H9 (cell line): ENCODE results near the gene CEP112. TPM values are rescaled to one million over a fixed set of nuclear protein-coding genes. Genes with fewer than 3 reads are reported as not detected.

Experiments used
- DNase-seq: peaks from one replicate; pipeline ENCODE4 v3.0.0-alpha.2; 2017
- H2AFZ ChIP-seq: one replicate; pipeline ENCODE4 v1.6.1; 2013; ENCODE audit warnings: mild to moderate bottlenecking, low read length, control low read depth, moderate library complexity
- H2AK5ac ChIP-seq: 2 replicates; pipeline ENCODE4 v1.6.1; 2013; ENCODE audit warnings: low read length, control low read depth, mixed read lengths; ENCODE audit not compliant: insufficient read length
- H2BK120ac ChIP-seq: one replicate; pipeline ENCODE4 v1.6.1; 2013; ENCODE audit warnings: low read depth, mild to moderate bottlenecking, low read length, control low read depth, inconsistent platforms; ENCODE audit not compliant: poor library complexity, severe bottlenecking
- H2BK12ac ChIP-seq: 2 replicates; pipeline ENCODE4 v1.6.1; 2013; ENCODE audit warnings: low read length, control low read depth, mixed read lengths, low read depth; ENCODE audit not compliant: insufficient read length
- H2BK15ac ChIP-seq: 2 replicates; pipeline ENCODE4 v1.6.1; 2013; ENCODE audit warnings: low read depth, low read length, control low read depth
- H2BK20ac ChIP-seq: one replicate; pipeline ENCODE4 v1.6.1; 2013; ENCODE audit warnings: low read depth, mild to moderate bottlenecking, low read length, control low read depth, inconsistent platforms; ENCODE audit not compliant: poor library complexity, severe bottlenecking
- H2BK5ac ChIP-seq: 2 replicates; pipeline ENCODE4 v1.6.1; 2013; ENCODE audit warnings: low read length, control low read depth, mixed read lengths; ENCODE audit not compliant: insufficient read length
- H3K14ac ChIP-seq: 2 replicates; pipeline ENCODE4 v1.6.1; 2013; ENCODE audit warnings: low read length, control low read depth; ENCODE audit not compliant: insufficient read depth
- H3K18ac ChIP-seq: 2 replicates; pipeline ENCODE4 v1.6.1; 2013; ENCODE audit warnings: low read depth, mild to moderate bottlenecking, mixed read lengths, low read length, control low read depth; ENCODE audit not compliant: insufficient read length
- H3K23ac ChIP-seq: 2 replicates; pipeline ENCODE4 v1.6.1; 2013; ENCODE audit warnings: low read length, control low read depth, mixed read lengths, low read depth; ENCODE audit not compliant: insufficient read length
- H3K23me2 ChIP-seq: 2 replicates; pipeline ENCODE4 v1.6.1; 2013; ENCODE audit warnings: low read depth, mild to moderate bottlenecking, mixed read lengths, low read length, control low read depth; ENCODE audit not compliant: insufficient read length, poor library complexity, severe bottlenecking
- H3K27ac ChIP-seq: 2 replicates; pipeline ENCODE4 v1.5.1; 2013; ENCODE audit warnings: low read length, control low read depth, mixed read lengths, low read depth; ENCODE audit not compliant: insufficient read length
- H3K27me3 ChIP-seq: 2 replicates; pipeline ENCODE4 v1.6.1; 2013; ENCODE audit warnings: low read length, control low read depth, inconsistent platforms; ENCODE audit not compliant: insufficient read depth
- H3K4ac ChIP-seq: 2 replicates; pipeline ENCODE4 v1.6.1; 2013; ENCODE audit warnings: low read depth, mild to moderate bottlenecking, control low read depth, inconsistent platforms, low read length, moderate library complexity
- H3K4me1 ChIP-seq: 2 replicates; pipeline ENCODE4 v1.6.1; 2013; ENCODE audit warnings: low read length, control low read depth, inconsistent platforms; ENCODE audit not compliant: insufficient read depth
- H3K4me2 ChIP-seq: 2 replicates; pipeline ENCODE4 v1.6.1; 2013; ENCODE audit warnings: low read length, control low read depth, mixed read lengths; ENCODE audit not compliant: insufficient read length, insufficient read depth
- H3K56ac ChIP-seq: 2 replicates; pipeline ENCODE4 v1.6.1; 2013; ENCODE audit warnings: low read depth, mild to moderate bottlenecking, mixed read lengths, low read length, control low read depth; ENCODE audit not compliant: insufficient read length
- H3K79me1 ChIP-seq: 2 replicates; pipeline ENCODE4 v1.6.1; 2013; ENCODE audit warnings: low read depth, mild to moderate bottlenecking, moderate library complexity, low read length, control low read depth, inconsistent platforms; ENCODE audit not compliant: insufficient read depth, poor library complexity, severe bottlenecking
- H3K79me2 ChIP-seq: 2 replicates; pipeline ENCODE4 v1.6.1; 2013; ENCODE audit warnings: low read length, control low read depth, inconsistent platforms; ENCODE audit not compliant: insufficient read depth
- H3K9ac ChIP-seq: 2 replicates; pipeline ENCODE4 v1.6.1; 2013; ENCODE audit warnings: low read length, control low read depth, mixed read lengths; ENCODE audit not compliant: insufficient read length; ENCODE audit errors: extremely low read depth
- H3K9me3 ChIP-seq: one replicate; pipeline ENCODE4 v1.6.1; 2013; ENCODE audit warnings: low read depth, low read length, inconsistent platforms; ENCODE audit not compliant: control insufficient read depth
- H3T11ph ChIP-seq: one replicate; pipeline ENCODE4 v1.6.1; 2013; ENCODE audit warnings: mild to moderate bottlenecking, low read length, control low read depth, inconsistent platforms
- H4K20me1 ChIP-seq: one replicate; pipeline ENCODE4 v1.6.1; 2013; ENCODE audit not compliant: control insufficient read depth, insufficient read length, insufficient read depth
- H4K5ac ChIP-seq: 2 replicates; pipeline ENCODE4 v1.6.1; 2013; ENCODE audit warnings: low read depth, mild to moderate bottlenecking, mixed read lengths, low read length, control low read depth; ENCODE audit not compliant: insufficient read length
- H4K8ac ChIP-seq: replicated peaks from 2 replicates; pipeline ENCODE4 v1.6.1; 2013; ENCODE audit warnings: low read length, control low read depth, mixed read lengths, low read depth; ENCODE audit not compliant: insufficient read length
- H4K91ac ChIP-seq: 2 replicates; pipeline ENCODE4 v1.6.1; 2013; ENCODE audit warnings: low read depth, mild to moderate bottlenecking, moderate library complexity, mixed read lengths, low read length, control low read depth; ENCODE audit not compliant: insufficient read length
- H3K27ac Mint-ChIP-seq, 3 experiments: 2 replicates in 2 of 3; 3 replicates in 1 of 3; pipeline ENCODE4 v1.8.0; 2020 to 2021; ENCODE audit warnings: mixed read lengths in 3 of 3, mild to moderate bottlenecking in 1 of 3, moderate library complexity in 1 of 3
- H3K27me3 Mint-ChIP-seq: 2 replicates; pipeline ENCODE4 v1.8.0; 2021; ENCODE audit warnings: low read depth, mild to moderate bottlenecking, moderate library complexity, mixed read lengths
- H3K36me3 Mint-ChIP-seq, 3 experiments: 2 replicates in 2 of 3; 3 replicates in 1 of 3; pipeline ENCODE4 v1.8.0; 2020 to 2021; ENCODE audit warnings: low read depth in 3 of 3, mixed read lengths in 3 of 3; ENCODE audit not compliant: insufficient read depth in 1 of 3
- H3K4me1 Mint-ChIP-seq, 2 experiments: 2 replicates each; pipeline ENCODE4 v1.8.0; 2020; ENCODE audit warnings: mixed read lengths in 2 of 2
- H3K4me3 Mint-ChIP-seq, 2 experiments: 2 replicates in 1 of 2; 3 replicates in 1 of 2; pipeline ENCODE4 v1.8.0; 2020 to 2021; ENCODE audit warnings: mild to moderate bottlenecking in 2 of 2, mixed read lengths in 2 of 2, moderate library complexity in 1 of 2
- H3K9me3 Mint-ChIP-seq, 2 experiments: 2 replicates in 1 of 2; 3 replicates in 1 of 2; pipeline ENCODE4 v1.8.0; 2020; ENCODE audit warnings: mild to moderate bottlenecking in 2 of 2, mixed read lengths in 2 of 2, moderate library complexity in 1 of 2
- CTCF ChIP-seq: fragments of 200-600 bp; sonication (generic); conservative IDR thresholded peaks from 3 replicates; pipeline ENCODE4 v1.8.0; 2021; ENCODE audit warnings: antibody characterized with exemption, mild to moderate bottlenecking
- WGBS: extraction: QIAGEN DNeasy Blood & Tissue Kit; methylation state at CpG from one replicate; pipeline ENCODE4 v1.1.7; 2013; ENCODE audit warnings: missing lambda C conversion rate, low lambda C conversion rate, mixed read lengths; ENCODE audit not compliant: insufficient read length; ENCODE audit errors: extremely low coverage; 5-methylcytosine and 5-hydroxymethylcytosine counted together
- total RNA-seq: library from RNA; stranded (reverse); gene quantifications from 2 replicates; pipeline ENCODE4 v1.2.1, GENCODE V29; 2021

CEP112 gene
- total RNA-seq, 1 experiment from 2014 or later, result 5.4 TPM

GRCh38 chr17:66214884-66215528 lies 23.1 kb upstream of the CEP112 start:
- H2BK120ac ChIP-seq, result no peak overlapping the region
- H3T11ph ChIP-seq, result no peak overlapping the region
- H4K20me1 ChIP-seq, result no peaks in the 10 kb centered on the region
- Mint-ChIP-seq H3K36me3 (no peaks in the 10 kb centered on the region), H3K4me3 (no peak overlapping the region), H3K27ac (no peak overlapping the region), H3K9me3 (no peaks in the 10 kb centered on the region), H3K4me1 (peaks cover 10% of the 10 kb centered on the region in 2 experiments), H3K27me3 (no peaks in the 10 kb centered on the region; the same call in 1 of the 2 replicates)
- no peak overlapping the region for H3K27ac ChIP-seq
- H3K79me2 ChIP-seq, result no peaks in the 10 kb centered on the region
- H3K4me2 ChIP-seq, result no peak overlapping the region
- H3K23ac ChIP-seq, result no peak overlapping the region
- no peak overlapping the region for H4K8ac ChIP-seq
- H2BK15ac ChIP-seq, result no peak overlapping the region
- TF ChIP-seq CTCF, result no peak
- no peak overlapping the region for H3K18ac ChIP-seq
- H3K9me3 ChIP-seq, result no peaks in the 10 kb centered on the region
- no peak overlapping the region for H2AFZ ChIP-seq
- H3K23me2 ChIP-seq, result no peaks in the 10 kb centered on the region
- no peak overlapping the region for H3K14ac ChIP-seq
- H2BK5ac ChIP-seq, result no peak overlapping the region
- no peak overlapping the region for H2BK12ac ChIP-seq
- H3K4me1 ChIP-seq, result no peaks in the 10 kb centered on the region
- WGBS, result no CpG with 5 or more reads among the region's 5 CpGs
- DNase-seq, result no peak
- H3K79me1 ChIP-seq, result no peaks in the 10 kb centered on the region
- H4K91ac ChIP-seq, result no peak overlapping the region
- H2BK20ac ChIP-seq, result no peak overlapping the region
- no peak overlapping the region for H2AK5ac ChIP-seq
- H3K4ac ChIP-seq, result no peak overlapping the region
- no peak overlapping the region for H3K9ac ChIP-seq
- H3K56ac ChIP-seq, result no peak overlapping the region
- no peak overlapping the region for H4K5ac ChIP-seq
- H3K27me3 ChIP-seq, result no peaks in the 10 kb centered on the region
